Caco-2 (cell line): ENCODE data around the gene FNDC8. TPM values are rescaled to one million over a fixed set of nuclear protein-coding genes. Genes with fewer than 3 reads are reported as not detected.
"Not testable (repeated sequence)": the region's sequence is repeated elsewhere in the genome, so short reads cannot be mapped to it uniquely, and the experiment has no call there.

Source experiments
- BruUV-seq: library from RNA; stranded (reverse); fragments of 400-500 nt; replicated peaks from 2 replicates; lab custom pipeline; 2021; lab: Mats Ljungman, UMichigan
- CTCF ChIA-PET: fragments of 300-600 bp; sonication (Branson Sonifier 250); formaldehyde crosslinking; loops from one replicate; lab custom pipeline; 2022; ENCODE audit warnings: antibody characterized with exemption; lab: Charles Lee
- POLR2A ChIA-PET: fragments of 300-600 bp; sonication (Branson Sonifier 250); formaldehyde crosslinking; loops from one replicate; lab custom pipeline; 2022; ENCODE audit warnings: antibody characterized with exemption; lab: Charles Lee
- DNase-seq, 2 experiments: peaks; one replicate each; pipeline versions ENCODE4 v3.0.0 to v3.0.0-alpha.2; 2020 to 2022
- H3K27me3 ChIP-seq: replicated peaks from 2 replicates; pipeline ENCODE4 v1.6.0; 2011; ENCODE audit warnings: low read length; ENCODE audit not compliant: control insufficient read depth, insufficient read depth
- H3K36me3 ChIP-seq: 2 replicates; pipeline ENCODE4 v1.5.1; 2011; ENCODE audit warnings: low read length; ENCODE audit not compliant: control insufficient read depth, insufficient read depth
- H3K4me1 ChIP-seq: fragments of 250-450 bp; sonication (Bioruptor Pico); 2 replicates; pipeline ENCODE4 v1.5.1; 2020; ENCODE audit warnings: mild to moderate bottlenecking
- H3K4me3 ChIP-seq: 2 replicates; pipeline ENCODE4 v1.5.1; 2011; ENCODE audit warnings: low read depth, mild to moderate bottlenecking, control low read depth, low read length
- H3K9me3 ChIP-seq: fragments of 250-450 bp; sonication (Bioruptor Pico); 2 replicates; pipeline ENCODE4 v1.5.1; 2020; ENCODE audit warnings: mild to moderate bottlenecking, moderate library complexity
- H3K27ac Mint-ChIP-seq: one replicate; pipeline ENCODE4 v1.8.0; 2022; ENCODE audit warnings: mixed read lengths; ENCODE audit not compliant: unreplicated experiment
- H3K27me3 Mint-ChIP-seq: one replicate; pipeline ENCODE4 v1.8.0; 2022; ENCODE audit warnings: mixed read lengths; ENCODE audit not compliant: insufficient read depth, unreplicated experiment
- H3K36me3 Mint-ChIP-seq: one replicate; pipeline ENCODE4 v1.8.0; 2022; ENCODE audit warnings: mild to moderate bottlenecking, mixed read lengths; ENCODE audit not compliant: insufficient read depth, unreplicated experiment
- H3K4me1 Mint-ChIP-seq: one replicate; pipeline ENCODE4 v1.8.0; 2022; ENCODE audit warnings: low read depth, mixed read lengths; ENCODE audit not compliant: unreplicated experiment
- H3K4me3 Mint-ChIP-seq: one replicate; pipeline ENCODE4 v1.8.0; 2022; ENCODE audit warnings: mild to moderate bottlenecking, moderate library complexity, mixed read lengths; ENCODE audit not compliant: unreplicated experiment
- H3K9me3 Mint-ChIP-seq: one replicate; pipeline ENCODE4 v1.8.0; 2022; ENCODE audit warnings: mixed read lengths; ENCODE audit not compliant: unreplicated experiment
- intact Hi-C: fragments of 100-400 bp; cut with micrococcal nuclease; formaldehyde crosslinking; loops from one replicate; pipeline ENCODE4 v1.10.0; 2022; ENCODE audit not compliant: unreplicated experiment
- total RNA-seq: library from RNA; stranded (reverse); gene quantifications from 2 replicates; pipeline ENCODE4 v1.2.3, GENCODE V29; 2022
- TF ChIP-seq, protein P1 (sequence below), 2 experiments: fragments of 200-600 bp in 1 of 2; IDR thresholded peaks; 1 replicate in 1 of 2; 2 replicates in 1 of 2; pipeline versions ENCODE4 v1.5.1 to v1.8.0; 2011 to 2022; ENCODE audit warnings: antibody characterized with exemption in 1 of 2, control low read depth in 1 of 2, inconsistent platforms in 1 of 2, low read depth in 1 of 2, low read length in 1 of 2, mild to moderate bottlenecking in 1 of 2, moderate library complexity in 1 of 2; ENCODE audit not compliant: insufficient read depth in 1 of 2, severe bottlenecking in 1 of 2, unreplicated experiment in 1 of 2

FNDC8 gene
- total RNA-seq, 1 experiment from 2014 or later = not detected

DNA sequence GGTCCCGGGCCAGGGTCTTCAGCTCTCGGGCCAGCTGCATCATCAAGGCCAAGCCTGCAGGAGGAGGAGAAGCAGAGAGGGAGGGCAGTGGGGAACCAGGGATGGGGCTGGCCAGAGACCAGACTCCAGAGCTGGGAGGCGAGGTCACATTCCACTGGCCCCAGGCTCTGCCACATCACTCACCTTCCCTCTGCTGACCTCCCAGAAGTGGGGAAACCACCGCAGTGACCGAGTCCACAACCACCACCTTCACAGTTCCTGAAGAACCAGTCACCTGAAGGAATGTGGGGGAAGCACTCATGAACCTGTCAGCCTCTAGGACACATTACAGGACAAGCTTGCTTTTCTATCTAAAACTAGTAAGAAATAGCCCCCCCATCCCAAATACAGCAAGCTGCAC lies 18.1 kb upstream of the FNDC8 start:
- Histone ChIP-seq H3K4me1 (no peaks in the 10 kb centered on the region), H3K27me3 (no peaks in the 10 kb centered on the region), H3K36me3 (no peaks in the 10 kb centered on the region), H3K4me3 (no peak overlapping the region), H3K9me3 (no peaks in the 10 kb centered on the region)
- no peak overlapping the region for H3K27ac Mint-ChIP-seq
- TF ChIP-seq, protein P1, sequence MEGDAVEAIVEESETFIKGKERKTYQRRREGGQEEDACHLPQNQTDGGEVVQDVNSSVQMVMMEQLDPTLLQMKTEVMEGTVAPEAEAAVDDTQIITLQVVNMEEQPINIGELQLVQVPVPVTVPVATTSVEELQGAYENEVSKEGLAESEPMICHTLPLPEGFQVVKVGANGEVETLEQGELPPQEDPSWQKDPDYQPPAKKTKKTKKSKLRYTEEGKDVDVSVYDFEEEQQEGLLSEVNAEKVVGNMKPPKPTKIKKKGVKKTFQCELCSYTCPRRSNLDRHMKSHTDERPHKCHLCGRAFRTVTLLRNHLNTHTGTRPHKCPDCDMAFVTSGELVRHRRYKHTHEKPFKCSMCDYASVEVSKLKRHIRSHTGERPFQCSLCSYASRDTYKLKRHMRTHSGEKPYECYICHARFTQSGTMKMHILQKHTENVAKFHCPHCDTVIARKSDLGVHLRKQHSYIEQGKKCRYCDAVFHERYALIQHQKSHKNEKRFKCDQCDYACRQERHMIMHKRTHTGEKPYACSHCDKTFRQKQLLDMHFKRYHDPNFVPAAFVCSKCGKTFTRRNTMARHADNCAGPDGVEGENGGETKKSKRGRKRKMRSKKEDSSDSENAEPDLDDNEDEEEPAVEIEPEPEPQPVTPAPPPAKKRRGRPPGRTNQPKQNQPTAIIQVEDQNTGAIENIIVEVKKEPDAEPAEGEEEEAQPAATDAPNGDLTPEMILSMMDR (IDR thresholded peaks at IDR 0.05; ENCODE audit: insufficient read depth in 1 of 2, low read depth in 1 of 2, low read length in 1 of 2, severe bottlenecking in 1 of 2, unreplicated experiment in 1 of 2) = no peak
- ChIA-PET POLR2A (no interaction called here), CTCF (no interaction called here)
- H3K4me3 Mint-ChIP-seq = no peak overlapping the region
- intact Hi-C loops = no loop called here
- DNase-seq = no peak
- H3K27me3 Mint-ChIP-seq = no peaks in the 10 kb centered on the region
- no peaks in the 10 kb centered on the region for H3K4me1 Mint-ChIP-seq
- H3K9me3 Mint-ChIP-seq = no peaks in the 10 kb centered on the region
- peaks cover 24% of the 10 kb centered on the region for H3K36me3 Mint-ChIP-seq
- no TSS peak for BruUV-seq

DNA sequence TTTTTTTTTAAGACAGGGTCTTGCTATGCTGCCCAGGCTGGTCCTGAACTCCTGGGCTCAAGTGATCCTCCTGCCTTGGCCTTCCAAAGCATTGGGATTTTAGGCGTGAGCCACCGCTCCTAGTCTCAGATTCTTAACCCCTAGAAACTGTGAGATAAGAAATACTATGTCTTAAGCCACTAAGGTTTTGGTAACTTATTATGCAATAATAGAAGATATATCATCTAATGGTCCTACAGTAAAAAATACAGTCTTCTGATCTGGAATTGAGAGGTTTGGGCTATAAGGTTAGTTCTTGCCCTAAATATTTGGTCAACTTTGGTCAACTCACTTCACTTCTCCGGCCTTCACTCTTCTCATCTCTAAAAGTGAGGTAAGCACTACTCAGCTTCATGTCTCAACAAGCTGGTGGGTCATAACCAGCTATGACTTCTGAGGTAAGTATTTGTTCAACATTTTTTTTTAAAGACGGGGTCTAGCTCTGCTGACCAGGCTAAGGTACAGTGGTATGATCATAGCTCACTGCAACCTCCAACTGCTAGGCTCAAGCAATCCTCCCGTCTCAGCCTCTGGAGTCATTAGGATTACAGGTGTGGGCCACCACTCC lies 16.5 kb upstream of the FNDC8 start:
- Mint-ChIP-seq H3K9me3 (no peaks in the 10 kb centered on the region), H3K4me3 (no peak overlapping the region), H3K27ac (no peak overlapping the region), H3K27me3 (no peaks in the 10 kb centered on the region), H3K4me1 (no peaks in the 10 kb centered on the region), H3K36me3 (peaks cover 31% of the 10 kb centered on the region)
- DNase-seq = peak in 1 of 2 experiments; percentile 7
- BruUV-seq = no TSS peak
- Histone ChIP-seq H3K4me3 (no peak overlapping the region), H3K4me1 (no peaks in the 10 kb centered on the region), H3K9me3 (no peaks in the 10 kb centered on the region), H3K36me3 (no peaks in the 10 kb centered on the region), H3K27me3 (no peaks in the 10 kb centered on the region)
- intact Hi-C loops = no loop called here
- TF ChIP-seq, protein P1 (IDR thresholded peaks at IDR 0.05; ENCODE audit: insufficient read depth in 1 of 2, low read depth in 1 of 2, low read length in 1 of 2, severe bottlenecking in 1 of 2, unreplicated experiment in 1 of 2) = no peak
- ChIA-PET CTCF (no interaction called here), POLR2A (no interaction called here)

DNA sequence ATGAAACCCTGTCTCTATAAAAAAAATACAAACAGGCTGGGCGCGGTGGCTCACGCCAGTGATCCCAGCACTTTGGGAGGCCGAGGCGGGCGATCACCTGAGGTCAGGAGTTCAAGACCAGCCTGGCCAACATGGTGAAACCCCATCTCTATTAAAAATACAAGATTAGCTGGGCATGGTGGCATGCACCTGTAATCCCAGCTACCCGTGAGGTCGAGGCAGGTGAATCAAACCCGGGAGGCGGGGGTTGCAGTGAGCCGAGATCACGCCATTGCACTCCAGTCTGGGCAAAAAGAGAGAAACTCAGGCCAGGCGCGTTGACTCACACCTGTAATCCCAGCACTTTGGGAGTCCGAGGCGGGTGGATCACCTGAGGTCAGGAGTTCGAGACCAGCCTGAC lies 10.6 kb upstream of the FNDC8 start:
- H3K36me3 Mint-ChIP-seq = peaks cover 26% of the 10 kb centered on the region
- BruUV-seq, H3K27ac Mint-ChIP-seq, CTCF ChIA-PET, H3K4me1 ChIP-seq, H3K4me3 ChIP-seq, H3K9me3 Mint-ChIP-seq, DNase-seq, H3K27me3 Mint-ChIP-seq, intact Hi-C loops, H3K4me1 Mint-ChIP-seq, POLR2A ChIA-PET, H3K27me3 ChIP-seq, H3K9me3 ChIP-seq, H3K36me3 ChIP-seq, H3K4me3 Mint-ChIP-seq: not testable (repeated sequence)
